Stimulated activated CD8-positive, alpha-beta memory T cell treated with anti-CD3 and anti-CD28 coated beads, Interleukin-2, amount 100 ng/mL, for 48 hours (primary cell): ENCODE results near the gene FTL.

ENCODE experiments used
- DNase-seq, 2 donors: peaks; one replicate each; pipeline ENCODE4 v3.0.0-alpha.2; 2020; ENCODE audit warnings: low read depth in 2 of 2

FTL gene

GRCh38 chr19:48965806-48966540 is 864 bp downstream of the FTL start:
- DNase-seq, result peak; percentile 72 to 80

GRCh38 chr19:48966541-48967345 is 1.6 kb downstream of the FTL start:
- no peak for DNase-seq

- DNase-seq, result no peak
Measured at GRCh38 chr19:48967346-48968178, 2.5 kb downstream of the FTL start.

- no peak for DNase-seq
Measured at GRCh38 chr19:48968179-48968661, 3.1 kb downstream of the FTL start.

GRCh38 chr19:48968813-48969218 is 3.7 kb downstream of the FTL start:
- no peak for DNase-seq

GRCh38 chr19:48969276-48970138 is 4.4 kb downstream of the FTL start:
- DNase-seq, result no peak

GRCh38 chr19:48970139-48970766 is 5.1 kb downstream of the FTL start:
- DNase-seq, result no peak

GRCh38 chr19:48970923-48971395 is 5.8 kb downstream of the FTL start:
- DNase-seq, result peak; percentile 75 to 79

GRCh38 chr19:48975947-48976847 is 11.1 kb downstream of the FTL start:
- no peak for DNase-seq

- no peak for DNase-seq
Measured at GRCh38 chr19:48977061-48977460, 12.0 kb downstream of the FTL start.

- DNase-seq, result no peak
Measured at GRCh38 chr19:48982280-48982679, 17.2 kb downstream of the FTL start.

- no peak for DNase-seq
Measured at GRCh38 chr19:48985711-48986110, 20.6 kb downstream of the FTL start.

GRCh38 chr19:48986211-48986610 is 21.1 kb downstream of the FTL start:
- no peak for DNase-seq

- DNase-seq, result no peak
Measured at GRCh38 chr19:48987323-48987722, 22.2 kb downstream of the FTL start.

- DNase-seq, result no peak
Measured at GRCh38 chr19:48988286-48988685, 23.2 kb downstream of the FTL start.

- DNase-seq, result no peak
Measured at GRCh38 chr19:48988860-48989259, 23.8 kb downstream of the FTL start.

- no peak for DNase-seq
Measured at GRCh38 chr19:48989701-48990291, 24.7 kb downstream of the FTL start.

- DNase-seq, result no peak
Measured at GRCh38 chr19:48990400-48990799, 25.3 kb downstream of the FTL start.

GRCh38 chr19:48991011-48991609 is 26.0 kb downstream of the FTL start:
- DNase-seq, result no peak
